Suprapubic skin (tissue), 4 donors: ENCODE data around the gene LMX1B.

ENCODE experiments used
- CTCF ChIP-seq, 2 donors: fragments of 200-600 bp in 1 of 2; fragments of 450-650 bp in 1 of 2; sonication (generic) in 1 of 2; IDR thresholded peaks; one replicate each; pipeline ENCODE4 v1.5.1; 2016 to 2019; ENCODE audit warnings: antibody characterized with exemption in 2 of 2, mild to moderate bottlenecking in 1 of 2, moderate library complexity in 1 of 2
- POLR2A ChIP-seq, 2 donors: fragments of 450-650 bp; IDR thresholded peaks; one replicate each; pipeline ENCODE4 v1.6.1; 2017; ENCODE audit warnings: antibody characterized with exemption in 2 of 2, mild to moderate bottlenecking in 2 of 2, moderate library complexity in 2 of 2
- POLR2AphosphoS5 ChIP-seq, 3 donors: sonication (generic); formaldehyde crosslinking; IDR thresholded peaks; one replicate each; pipeline ENCODE4 v1.6.1; 2017; ENCODE audit warnings: antibody characterized with exemption in 3 of 3

- TF ChIP-seq CTCF (IDR thresholded peaks at IDR 0.05) (no peak), POLR2A (IDR thresholded peaks at IDR 0.05) (no peak), POLR2AphosphoS5 (IDR thresholded peaks at IDR 0.05) (no peak)
These were observed 90.1 kb downstream of the LMX1B start for GRCh38 chr9:126703866-126704156.
